T-helper 2 cell treated with Interferon-gamma antibody and Interleukin-4, amounts not matched to agents 100 ng/mL and 5 ng/mL, for 36 hours (primary cell): ENCODE data around the gene NSG1. TPM values are rescaled to one million over a fixed set of nuclear protein-coding genes. Genes with fewer than 3 reads are reported as not detected.
"Not testable (repeated sequence)": the region's sequence is repeated elsewhere in the genome, so short reads cannot be mapped to it uniquely, and the experiment has no call there.

Source experiments
- intact Hi-C: fragments of 100-400 bp; cut with micrococcal nuclease; formaldehyde crosslinking; loops from one replicate; pipeline ENCODE4 v1.15.1; 2023
- total RNA-seq: library from RNA; stranded (reverse); gene quantifications from 2 replicates; pipeline ENCODE4 v1.2.3, GENCODE V29; 2022

Gene NSG1, protein sequence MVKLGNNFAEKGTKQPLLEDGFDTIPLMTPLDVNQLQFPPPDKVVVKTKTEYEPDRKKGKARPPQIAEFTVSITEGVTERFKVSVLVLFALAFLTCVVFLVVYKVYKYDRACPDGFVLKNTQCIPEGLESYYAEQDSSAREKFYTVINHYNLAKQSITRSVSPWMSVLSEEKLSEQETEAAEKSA
- total RNA-seq, result 0.59 and 0.66 TPM in 2 replicates

DNA sequence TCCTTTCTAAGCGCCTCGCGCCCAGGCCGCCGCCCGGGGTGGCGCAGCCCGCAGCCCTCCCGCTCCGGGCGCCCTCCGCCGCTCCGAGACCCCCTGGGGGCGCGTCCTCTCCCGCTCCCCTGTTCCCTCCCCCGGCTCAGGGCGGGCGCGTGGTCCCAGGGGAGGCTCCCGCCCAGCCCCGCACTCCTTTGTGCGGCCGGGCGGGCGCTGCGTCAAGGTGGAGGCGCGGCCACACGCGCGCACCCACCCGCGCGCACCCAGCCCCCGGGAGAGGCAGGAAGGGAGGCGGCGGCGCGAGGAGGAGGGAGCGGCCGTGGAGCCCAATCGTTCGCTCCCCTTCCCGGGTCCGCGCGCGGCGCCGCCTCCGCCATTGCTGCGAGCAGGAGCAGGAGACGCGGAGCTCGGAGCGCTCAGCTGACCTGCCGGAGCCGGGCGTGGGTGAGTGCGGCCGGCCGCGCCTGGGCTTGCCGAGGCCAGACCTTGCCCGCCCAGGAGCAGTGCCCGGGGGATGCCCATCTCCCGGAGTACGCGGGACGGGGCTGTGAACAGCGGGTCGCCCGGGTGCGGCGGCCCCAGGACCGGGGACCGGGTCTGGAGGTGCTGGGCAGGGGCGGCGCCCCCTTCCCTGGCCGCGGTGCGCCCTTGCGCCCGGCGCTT is at the start of gene NSG1:
Gene NSG1, plus strand, starts transcription at position 367 of the 657 bp plus-strand sequence. CDS start 528 bp downstream, outside the sequence.
- intact Hi-C loops, result no loop called here

DNA sequence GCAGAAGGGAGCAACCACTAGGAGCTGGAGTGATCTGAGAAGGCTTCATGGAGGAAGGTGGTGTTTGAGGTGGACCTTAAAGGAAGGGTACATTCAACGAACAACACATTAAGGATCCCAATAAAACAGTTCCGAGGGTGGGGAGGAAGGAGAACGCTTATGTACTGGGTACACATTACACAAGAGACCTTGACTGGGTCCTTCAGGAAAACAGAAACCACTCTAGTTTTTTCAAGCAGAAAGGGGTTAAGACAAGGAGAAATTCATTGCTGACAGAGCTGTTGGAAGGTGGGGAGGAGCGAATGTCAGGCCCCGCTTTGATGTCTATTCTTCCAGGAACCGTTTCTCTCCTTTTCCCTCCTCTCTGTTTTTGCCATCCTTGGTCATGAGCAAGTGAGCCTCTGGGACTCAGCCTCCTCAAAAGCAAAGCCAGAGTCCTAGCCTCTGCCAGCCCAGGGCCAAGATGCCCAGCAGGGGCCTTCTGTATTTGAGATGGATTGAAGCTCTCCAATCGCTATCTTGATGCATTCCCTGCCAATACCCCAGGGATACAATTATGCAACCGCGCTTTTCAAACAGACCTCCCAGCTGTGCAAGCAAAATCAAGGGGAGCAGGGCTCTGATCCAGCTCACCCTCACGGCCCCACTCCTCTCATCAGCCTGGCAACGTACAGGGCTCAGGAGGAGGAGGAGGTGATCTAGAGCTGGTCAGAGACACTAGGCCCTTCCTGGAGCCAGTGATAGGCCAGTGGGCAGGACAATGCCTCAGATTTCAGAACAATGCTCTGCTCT is 48.5 kb upstream of the NSG1 start:
- intact Hi-C loops, result no loop called here

DNA sequence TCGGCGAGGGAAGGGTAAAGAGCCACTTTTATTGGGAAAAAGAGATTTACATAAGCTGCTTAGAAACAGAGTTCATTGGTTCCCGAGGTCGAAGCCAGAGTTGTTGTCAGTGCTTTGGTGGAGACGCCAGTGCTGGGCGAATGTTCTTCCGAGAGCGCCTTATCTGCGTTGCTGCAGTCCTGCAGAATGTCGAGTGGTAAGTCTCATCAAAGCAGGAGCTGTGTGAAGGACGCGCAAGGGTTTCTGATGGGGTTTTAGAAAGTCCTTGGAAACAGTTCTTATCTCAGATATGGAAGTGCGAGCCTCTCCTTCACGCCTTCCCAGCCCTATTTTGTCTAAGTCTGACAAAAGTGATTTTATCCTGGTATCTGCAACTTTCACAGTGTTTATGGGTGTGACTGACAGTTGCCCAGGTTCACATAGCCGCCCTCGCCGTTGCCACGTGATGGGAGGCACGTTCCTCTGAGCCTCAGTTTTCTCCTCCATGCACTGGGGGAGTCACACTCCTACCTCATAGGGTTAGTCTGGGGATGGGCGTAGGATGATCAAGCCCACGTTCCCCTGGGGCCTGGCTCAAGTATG is 47.3 kb upstream of the NSG1 start:
- intact Hi-C loops, result no loop called here

DNA sequence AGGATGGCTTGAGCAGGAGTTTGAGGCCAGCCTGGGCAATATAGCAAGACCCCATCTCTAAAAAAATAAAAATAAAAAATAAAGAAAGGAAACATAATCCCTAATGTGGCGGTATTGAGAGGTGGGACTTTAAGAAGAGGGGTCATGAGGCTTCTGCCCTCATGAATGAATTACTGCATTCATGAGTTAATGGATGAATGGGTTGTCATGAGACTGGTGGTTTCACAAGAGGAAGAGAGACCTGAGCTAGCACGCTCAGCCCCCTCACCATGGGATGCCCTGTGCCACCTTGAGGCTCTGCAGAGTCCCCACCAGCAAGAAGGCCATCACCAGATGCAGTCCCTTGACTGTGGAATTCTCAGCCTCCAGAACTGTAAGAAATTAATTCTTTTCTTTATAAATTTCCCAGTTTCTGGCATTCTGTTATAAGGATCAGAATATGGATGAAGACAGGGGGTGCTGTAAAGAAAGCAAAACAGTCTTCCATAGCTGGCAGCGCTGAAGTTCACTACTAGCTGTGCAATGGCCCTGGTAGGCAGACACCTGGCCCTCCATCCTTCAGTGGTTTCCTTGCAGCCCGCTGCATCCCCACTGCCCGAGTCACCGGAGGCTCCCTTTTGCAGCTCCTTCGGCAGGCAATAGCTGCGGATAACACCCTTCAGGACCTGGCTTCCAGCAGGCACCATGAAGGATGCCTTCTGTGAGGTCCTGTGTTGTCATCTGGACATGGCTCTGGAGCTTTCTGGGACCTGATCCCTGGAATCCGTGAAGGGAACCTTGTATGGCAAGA is 44.8 kb upstream of the NSG1 start:
- intact Hi-C loops, result no loop called here

DNA sequence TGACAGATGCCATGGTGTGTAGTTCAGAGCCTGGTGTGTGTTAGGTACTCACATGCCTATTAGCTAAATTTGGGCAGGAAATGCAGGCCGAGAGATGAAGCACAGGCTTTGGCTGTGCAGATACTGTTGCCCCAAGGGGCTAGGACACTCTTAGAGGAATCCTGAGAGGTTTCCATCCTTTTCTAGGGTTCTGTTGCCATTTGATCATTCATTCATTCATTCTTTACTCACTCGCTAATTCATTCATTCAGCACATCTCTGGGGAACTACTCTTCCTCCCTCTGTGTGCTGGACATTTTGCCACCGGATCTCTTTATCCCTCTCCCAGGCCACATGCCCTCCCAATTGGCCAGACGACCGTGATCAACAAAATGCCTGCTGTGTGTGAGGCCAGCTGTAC is 43.9 kb upstream of the NSG1 start:
- intact Hi-C loops, result no loop called here

DNA sequence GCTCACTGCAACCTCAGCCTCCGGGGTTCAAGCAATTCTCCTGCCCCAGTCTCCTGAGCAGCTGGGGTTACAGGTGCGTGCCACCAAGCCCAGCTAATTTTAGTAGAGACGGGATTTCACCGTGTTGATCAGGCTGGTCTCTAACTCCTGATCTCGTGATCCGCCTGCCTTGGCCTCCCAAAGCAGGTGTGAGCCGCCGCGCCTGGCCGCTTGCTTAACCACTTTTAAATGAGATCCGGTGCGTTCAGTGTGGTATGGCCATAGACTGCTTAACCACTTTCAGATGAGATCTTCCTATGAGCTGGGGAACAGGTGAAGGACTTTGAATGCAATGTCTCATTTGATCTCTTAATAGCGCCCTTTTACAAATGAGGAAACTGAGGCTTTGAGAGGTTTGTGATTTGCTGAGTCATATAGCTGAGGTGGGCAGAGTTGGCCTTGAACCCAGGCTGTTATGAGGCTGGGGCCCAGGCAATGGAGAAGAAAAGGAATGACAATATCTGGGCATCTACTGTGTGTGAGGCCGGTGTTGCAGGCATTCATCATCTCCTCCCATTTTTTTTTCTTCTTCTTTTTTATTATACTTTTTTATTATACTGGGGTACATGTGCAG is 41.9 kb upstream of the NSG1 start:
- intact Hi-C loops, result no loop called here

DNA sequence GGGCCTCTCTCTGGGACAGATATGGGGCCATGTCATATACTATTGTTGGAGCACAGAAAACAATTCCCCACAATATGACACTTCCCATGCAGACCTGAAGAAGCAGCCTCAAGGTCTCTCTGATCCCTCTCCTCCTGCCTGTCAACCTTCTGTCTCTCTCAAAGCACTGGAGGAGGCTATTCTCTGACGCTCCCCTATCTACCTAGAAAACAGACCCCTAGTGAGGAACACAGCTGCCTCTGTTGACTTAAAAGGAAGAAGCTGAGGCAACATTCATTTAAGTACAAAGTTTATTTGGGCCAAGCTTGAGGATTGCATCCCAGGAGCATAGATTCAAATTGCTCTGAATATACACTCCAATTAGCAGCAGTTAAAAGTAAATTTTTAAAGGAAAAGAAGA is 39.3 kb upstream of the NSG1 start:
- intact Hi-C loops, result no loop called here

DNA sequence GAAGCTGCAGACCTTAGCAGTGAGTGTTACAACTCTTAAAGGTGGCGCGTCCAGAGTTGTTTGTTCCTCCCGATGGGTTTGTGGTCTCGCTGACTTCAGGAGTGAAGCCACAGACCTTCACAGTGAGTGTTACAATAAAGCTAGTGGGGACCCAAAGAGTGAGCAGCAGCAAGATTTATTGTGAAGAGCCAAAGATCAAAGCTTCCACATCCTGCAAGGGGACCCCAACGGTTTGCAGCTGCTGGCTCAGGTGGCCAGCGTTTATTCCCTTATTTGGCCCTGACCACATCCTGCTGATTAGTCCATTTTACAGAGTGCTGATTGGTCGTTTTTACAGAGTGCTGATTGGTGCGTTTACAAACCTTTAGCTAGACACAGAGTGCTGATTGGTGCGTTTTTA is 38.3 kb upstream of the NSG1 start:
- intact Hi-C loops, result not testable (repeated sequence)

DNA sequence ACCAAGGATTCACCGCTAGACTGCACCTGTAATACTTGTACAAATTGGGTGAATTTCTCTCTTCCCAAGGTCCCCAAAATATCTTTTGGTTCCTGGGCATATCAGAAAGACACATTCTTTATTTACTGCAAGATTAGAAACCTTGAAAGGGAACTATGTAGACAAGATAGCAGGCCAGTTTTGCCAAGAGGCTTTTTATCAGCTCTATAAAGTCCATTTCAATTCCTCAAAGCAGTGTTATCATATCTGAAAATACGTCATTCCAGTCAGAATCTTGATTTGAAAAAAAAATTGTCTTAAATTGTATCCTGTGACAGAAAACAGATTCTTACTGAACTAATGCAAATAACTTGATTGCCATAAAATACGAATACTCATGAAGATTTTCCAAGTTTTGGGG is 37.0 kb upstream of the NSG1 start:
- intact Hi-C loops, result no loop called here

DNA sequence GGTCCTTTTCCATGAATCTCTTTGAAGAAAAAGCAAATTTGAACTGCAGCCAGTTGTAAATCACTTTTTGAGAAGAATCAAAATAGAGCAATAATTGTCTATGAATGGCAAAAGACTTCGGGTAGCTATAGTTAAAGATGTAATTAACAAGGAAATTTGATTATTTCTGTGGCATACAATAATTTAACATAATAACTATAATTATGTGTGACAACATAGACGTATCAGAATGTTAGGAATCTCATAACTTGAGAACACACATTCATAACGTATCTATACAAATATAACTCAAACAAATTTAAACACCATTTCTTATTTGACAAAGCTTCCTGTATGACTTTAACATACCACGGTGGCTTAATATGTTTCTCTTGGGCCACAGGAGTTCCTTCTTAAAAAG is 36.0 kb upstream of the NSG1 start:
- intact Hi-C loops, result no loop called here

DNA sequence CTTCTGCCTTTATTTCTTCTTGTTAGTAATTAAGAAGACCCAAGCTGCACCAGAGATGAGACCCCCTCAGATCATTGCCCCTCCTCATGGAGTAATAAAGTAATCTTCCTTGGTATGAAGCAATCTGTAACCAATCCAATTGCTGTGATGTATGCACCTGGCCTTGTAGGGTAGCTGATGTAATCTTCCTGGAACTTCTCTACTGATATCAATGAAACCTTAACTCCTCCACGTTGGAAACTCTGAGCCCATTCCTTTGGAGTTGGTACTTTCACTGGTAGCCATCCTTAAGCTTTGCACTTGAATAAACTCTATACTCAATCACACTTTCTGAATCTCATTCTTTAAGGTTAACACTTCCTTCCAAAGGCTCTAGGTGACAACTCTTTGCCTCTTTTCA is 31.6 kb upstream of the NSG1 start:
- intact Hi-C loops, result no loop called here

DNA sequence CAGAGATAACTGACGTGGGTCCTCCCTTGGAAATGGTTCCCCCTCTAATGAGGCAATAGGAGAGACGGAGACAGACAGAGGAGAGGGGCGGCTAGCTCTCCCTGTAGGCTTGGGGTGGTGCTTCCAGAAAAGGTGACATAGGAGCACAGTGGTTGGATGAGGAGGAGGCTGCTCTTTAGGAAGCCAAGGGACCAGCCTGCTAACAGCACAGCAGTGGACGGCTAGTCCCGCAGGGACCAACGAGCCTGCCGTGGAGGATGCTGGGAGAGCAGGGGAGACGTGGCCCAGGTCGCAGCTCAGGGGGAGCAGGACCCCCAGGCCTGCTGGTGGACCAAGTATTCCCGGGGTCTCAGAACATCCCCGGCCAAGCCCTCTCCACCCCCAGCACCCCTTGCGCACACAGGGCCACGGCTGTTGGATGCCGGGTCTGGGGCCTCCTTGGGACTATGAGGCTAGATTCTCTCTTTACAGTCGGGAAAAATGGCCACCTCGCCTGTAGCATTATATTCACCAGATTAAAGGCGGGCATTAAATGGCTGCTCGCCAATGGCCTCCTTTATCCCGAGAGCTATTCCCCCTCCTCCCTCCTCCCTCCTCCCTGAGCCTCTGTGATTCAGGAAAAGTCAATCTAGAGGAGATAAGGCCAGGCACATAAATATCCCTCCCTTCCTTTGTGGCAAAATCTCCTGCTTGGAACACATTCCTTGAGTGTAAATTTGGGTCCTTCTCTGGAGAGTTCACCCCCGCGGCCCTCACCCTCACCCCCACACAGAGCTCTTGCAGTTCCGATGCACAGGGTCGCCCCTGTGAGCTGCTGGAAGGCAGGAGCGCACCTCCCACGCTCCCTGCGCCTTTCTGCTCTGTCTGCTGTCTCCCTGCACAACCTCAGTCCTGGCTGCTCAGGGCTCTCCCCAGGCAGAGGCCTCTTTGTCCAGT is 30.5 kb upstream of the NSG1 start:
- intact Hi-C loops, result no loop called here

DNA sequence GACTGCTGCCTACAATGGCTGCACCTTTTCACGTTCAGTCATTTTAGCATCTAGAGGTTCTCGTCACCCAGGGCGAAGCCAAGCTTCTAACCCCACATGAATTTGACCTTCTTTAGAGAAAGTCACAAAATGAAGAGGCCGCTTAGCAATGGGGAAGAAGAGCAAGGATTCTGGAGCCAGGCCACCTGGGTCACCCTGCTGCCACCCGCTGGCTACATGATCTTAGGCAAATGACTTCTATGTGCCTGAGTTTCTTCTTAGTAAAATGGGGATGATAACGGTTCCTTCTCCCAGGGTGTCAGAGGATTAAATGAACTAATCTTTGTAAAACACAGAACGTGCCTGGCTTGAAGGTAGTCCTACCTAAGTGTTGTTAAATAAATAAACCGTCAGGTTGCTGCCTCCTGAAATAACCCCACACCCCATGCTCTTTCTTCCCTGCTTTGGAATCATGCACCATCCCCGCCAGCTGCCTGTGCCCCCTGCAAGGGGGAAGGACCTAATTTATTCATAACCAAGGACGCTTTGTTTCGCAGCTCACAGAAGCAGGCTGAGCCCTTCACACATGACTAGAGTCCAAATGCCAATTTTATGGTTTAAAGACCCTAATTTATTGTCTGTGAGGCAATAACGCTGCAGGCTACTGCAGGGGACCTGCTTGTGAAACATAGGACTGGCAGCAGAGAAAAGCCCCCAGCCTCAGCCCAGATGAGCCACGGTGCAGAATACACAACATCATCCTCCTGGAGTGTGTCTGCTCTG is 28.6 kb upstream of the NSG1 start:
- intact Hi-C loops, result no loop called here

DNA sequence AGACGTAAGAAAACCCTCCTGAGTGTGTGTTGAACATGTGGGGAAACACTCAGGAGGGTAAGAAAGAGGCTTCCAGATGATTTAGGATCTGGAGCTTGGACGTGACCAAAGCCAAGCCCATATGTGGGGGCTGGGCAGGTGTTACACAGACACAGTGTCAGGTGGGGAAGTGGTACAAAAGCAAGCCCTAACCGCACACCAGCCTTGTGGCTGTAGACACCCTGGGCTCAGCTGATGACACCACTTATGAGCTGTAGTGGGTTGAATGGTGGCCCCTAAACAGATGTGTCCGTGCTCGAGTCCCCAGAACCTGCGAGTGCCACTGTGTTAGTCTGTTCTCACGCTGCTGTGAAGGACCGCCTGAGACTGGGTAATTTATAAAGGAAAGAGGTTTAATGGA is 25.0 kb upstream of the NSG1 start:
- intact Hi-C loops, result no loop called here

DNA sequence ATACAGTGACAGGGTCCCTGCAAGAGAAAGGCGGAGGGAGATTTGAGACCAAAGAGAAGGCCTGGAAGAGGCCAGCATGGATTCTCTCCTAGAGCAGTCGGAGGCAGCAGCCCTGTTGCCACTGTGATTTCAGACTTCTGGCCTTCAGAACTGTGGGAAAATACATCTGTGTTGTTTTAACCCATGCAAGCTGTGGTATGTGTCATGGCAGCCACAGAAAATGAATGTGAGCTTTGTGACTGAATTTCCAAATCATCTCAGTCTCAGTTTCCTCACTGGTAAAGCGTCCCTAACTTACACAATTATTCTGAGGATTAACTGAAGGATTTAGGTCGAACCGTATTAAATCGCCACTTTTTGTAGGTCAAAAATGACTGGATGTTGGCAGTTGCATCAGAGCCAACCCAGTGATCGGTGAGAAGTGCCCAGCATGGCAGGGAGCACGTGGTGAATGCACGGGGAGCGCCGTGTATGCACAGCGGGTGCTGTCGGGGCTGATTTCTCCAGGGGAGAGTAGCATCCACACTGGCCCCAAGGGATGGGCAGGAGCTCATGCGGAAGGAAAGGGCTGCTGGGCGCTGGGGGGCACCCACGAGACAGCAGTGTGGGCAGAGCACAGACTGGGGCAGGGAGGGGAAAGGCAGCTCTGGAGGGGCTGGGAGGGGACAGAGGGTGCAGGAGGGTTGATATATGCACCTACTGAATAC is 23.8 kb upstream of the NSG1 start:
- intact Hi-C loops, result no loop called here

DNA sequence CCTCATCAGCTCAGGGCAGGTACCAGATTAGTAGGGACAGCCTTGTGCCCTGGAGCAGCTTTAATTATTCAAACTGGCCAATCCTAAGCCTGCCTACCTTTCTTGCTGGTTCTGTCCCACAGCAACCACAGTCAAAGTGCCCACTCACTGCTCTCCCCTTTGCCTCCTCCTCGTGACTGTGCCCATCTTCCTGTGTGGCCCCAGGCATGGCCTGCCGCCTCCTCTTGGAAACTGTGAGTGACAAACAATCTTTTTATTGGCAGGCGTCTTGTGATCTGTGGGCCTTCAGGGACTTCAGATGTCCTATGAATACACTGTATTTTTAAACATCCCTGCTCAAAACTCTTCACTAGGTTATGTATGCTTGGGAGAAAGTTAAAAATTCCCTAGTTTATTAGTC is 22.8 kb upstream of the NSG1 start:
- intact Hi-C loops, result no loop called here

DNA sequence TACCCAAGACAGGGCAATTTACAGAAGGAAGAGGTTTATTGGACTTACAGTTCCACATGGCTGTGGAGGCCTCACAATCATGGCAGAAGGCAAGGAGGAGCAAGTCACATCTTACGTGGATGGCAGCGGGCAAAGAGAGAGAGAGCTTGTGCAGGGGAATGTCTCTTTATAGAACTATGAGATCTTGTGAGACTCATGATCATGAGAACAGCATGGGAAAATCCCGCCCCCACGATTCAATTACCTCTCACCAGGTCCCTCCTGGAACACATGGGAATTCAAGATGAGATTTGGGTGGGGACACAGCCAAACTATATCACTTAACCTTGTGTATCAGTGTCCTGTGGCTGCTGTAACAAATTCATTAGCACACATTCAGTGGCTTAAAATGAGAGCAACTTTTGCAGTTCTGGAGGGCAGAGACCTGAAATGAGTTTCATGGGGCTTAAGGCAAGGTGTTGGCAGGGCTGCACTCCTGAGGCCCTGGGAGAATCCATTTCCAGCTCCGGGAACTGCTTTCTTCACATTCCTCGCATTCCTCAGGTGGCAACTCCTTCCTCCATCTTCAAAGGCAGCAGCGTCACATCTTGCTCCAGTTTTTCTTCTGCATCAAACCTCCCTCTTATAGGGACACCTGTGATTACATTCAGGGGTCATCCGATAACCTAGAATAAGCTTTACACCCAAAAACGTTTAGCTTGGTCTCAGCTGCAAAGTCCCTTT is 22.3 kb upstream of the NSG1 start:
- intact Hi-C loops, result no loop called here
